Parathyroid adenoma (tissue), 2 donors: Measurements from ENCODE around the gene SPEF2.

Experiments used
- H2AFZ ChIP-seq: fragments of 300-600 bp; sonication (generic); one replicate; pipeline ENCODE4 v1.7.0; 2017; ENCODE audit warnings: antibody characterized with exemption, mild to moderate bottlenecking
- H3K27ac ChIP-seq: fragments of 300-600 bp; sonication (generic); one replicate; pipeline ENCODE4 v1.7.0; 2017
- H3K27me3 ChIP-seq: fragments of 300-600 bp; sonication (generic); one replicate; pipeline ENCODE4 v1.7.0; 2017; ENCODE audit warnings: low read length; ENCODE audit not compliant: control insufficient read depth, insufficient read depth
- H3K36me3 ChIP-seq: fragments of 300-600 bp; sonication (generic); one replicate; pipeline ENCODE4 v1.7.0; 2017; ENCODE audit warnings: low read length; ENCODE audit not compliant: control insufficient read depth, insufficient read depth
- H3K4me1 ChIP-seq: fragments of 300-600 bp; sonication (generic); one replicate; pipeline ENCODE4 v1.7.0; 2017; ENCODE audit warnings: control low read depth
- H3K4me2 ChIP-seq: fragments of 300-600 bp; sonication (generic); one replicate; pipeline ENCODE4 v1.7.0; 2017; ENCODE audit warnings: low read length
- H3K4me3 ChIP-seq: fragments of 300-600 bp; sonication (generic); one replicate; pipeline ENCODE4 v1.7.0; 2017; ENCODE audit warnings: low read depth, low read length
- H3K79me2 ChIP-seq: fragments of 300-600 bp; sonication (generic); one replicate; pipeline ENCODE4 v1.7.0; 2017; ENCODE audit warnings: control low read depth
- H3K9ac ChIP-seq: fragments of 300-600 bp; sonication (generic); one replicate; pipeline ENCODE4 v1.7.0; 2017; ENCODE audit warnings: mild to moderate bottlenecking
- H3K9me3 ChIP-seq: fragments of 300-600 bp; sonication (generic); one replicate; pipeline ENCODE4 v1.7.0; 2017; ENCODE audit warnings: low read length; ENCODE audit not compliant: control insufficient read depth
- TF ChIP-seq, protein P1 (sequence below): fragments of 300-600 bp; sonication (generic); IDR thresholded peaks from one replicate; pipeline ENCODE4 v1.7.0; 2017; ENCODE audit warnings: antibody characterized with exemption, mild to moderate bottlenecking
- donor health status: primary hyperparathyroidism.

The SPEF2 gene

GRCh38 chr5:35799753-35800152 is 182.1 kb downstream of the SPEF2 start:
- no peaks in the 10 kb centered on the region for H3K79me2 ChIP-seq
- no peak overlapping the region for H3K27ac ChIP-seq
- H3K9ac ChIP-seq = no peak overlapping the region
- no peaks in the 10 kb centered on the region for H3K9me3 ChIP-seq
- H3K4me3 ChIP-seq = no peak overlapping the region
- TF ChIP-seq, protein P1, sequence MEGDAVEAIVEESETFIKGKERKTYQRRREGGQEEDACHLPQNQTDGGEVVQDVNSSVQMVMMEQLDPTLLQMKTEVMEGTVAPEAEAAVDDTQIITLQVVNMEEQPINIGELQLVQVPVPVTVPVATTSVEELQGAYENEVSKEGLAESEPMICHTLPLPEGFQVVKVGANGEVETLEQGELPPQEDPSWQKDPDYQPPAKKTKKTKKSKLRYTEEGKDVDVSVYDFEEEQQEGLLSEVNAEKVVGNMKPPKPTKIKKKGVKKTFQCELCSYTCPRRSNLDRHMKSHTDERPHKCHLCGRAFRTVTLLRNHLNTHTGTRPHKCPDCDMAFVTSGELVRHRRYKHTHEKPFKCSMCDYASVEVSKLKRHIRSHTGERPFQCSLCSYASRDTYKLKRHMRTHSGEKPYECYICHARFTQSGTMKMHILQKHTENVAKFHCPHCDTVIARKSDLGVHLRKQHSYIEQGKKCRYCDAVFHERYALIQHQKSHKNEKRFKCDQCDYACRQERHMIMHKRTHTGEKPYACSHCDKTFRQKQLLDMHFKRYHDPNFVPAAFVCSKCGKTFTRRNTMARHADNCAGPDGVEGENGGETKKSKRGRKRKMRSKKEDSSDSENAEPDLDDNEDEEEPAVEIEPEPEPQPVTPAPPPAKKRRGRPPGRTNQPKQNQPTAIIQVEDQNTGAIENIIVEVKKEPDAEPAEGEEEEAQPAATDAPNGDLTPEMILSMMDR = no peak
- H3K4me1 ChIP-seq = no peaks in the 10 kb centered on the region
- no peaks in the 10 kb centered on the region for H3K27me3 ChIP-seq
- H2AFZ ChIP-seq = no peak overlapping the region
- H3K4me2 ChIP-seq = no peak overlapping the region
- no peaks in the 10 kb centered on the region for H3K36me3 ChIP-seq

GRCh38 chr5:35803191-35803651 is 185.6 kb downstream of the SPEF2 start:
- Histone ChIP-seq H3K4me3 (no peak overlapping the region), H2AFZ (peak overlapping the region; percentile 25), H3K9ac (no peak overlapping the region), H3K27ac (no peak overlapping the region), H3K4me2 (no peak overlapping the region), H3K4me1 (no peaks in the 10 kb centered on the region), H3K36me3 (no peaks in the 10 kb centered on the region), H3K27me3 (no peaks in the 10 kb centered on the region), H3K9me3 (no peaks in the 10 kb centered on the region), H3K79me2 (no peaks in the 10 kb centered on the region)
- TF ChIP-seq, protein P1 = no peak

- H3K27ac ChIP-seq = no peak overlapping the region
- no peaks in the 10 kb centered on the region for H3K4me1 ChIP-seq
- TF ChIP-seq, protein P1 = no peak
- H3K9me3 ChIP-seq = no peaks in the 10 kb centered on the region
- H3K79me2 ChIP-seq = no peaks in the 10 kb centered on the region
- no peaks in the 10 kb centered on the region for H3K36me3 ChIP-seq
- no peak overlapping the region for H3K4me2 ChIP-seq
- H3K27me3 ChIP-seq = no peaks in the 10 kb centered on the region
- H3K9ac ChIP-seq = no peak overlapping the region
- H2AFZ ChIP-seq = no peak overlapping the region
- H3K4me3 ChIP-seq = no peak overlapping the region
Measured at GRCh38 chr5:35804201-35804653, 186.6 kb downstream of the SPEF2 start.

GRCh38 chr5:35804841-35805240 is 187.2 kb downstream of the SPEF2 start:
- TF ChIP-seq, protein P1 = no peak
- no peak overlapping the region for H3K4me3 ChIP-seq
- no peak overlapping the region for H2AFZ ChIP-seq
- H3K9ac ChIP-seq = no peak overlapping the region
- H3K4me2 ChIP-seq = no peak overlapping the region
- H3K9me3 ChIP-seq = no peaks in the 10 kb centered on the region
- H3K4me1 ChIP-seq = no peaks in the 10 kb centered on the region
- no peaks in the 10 kb centered on the region for H3K36me3 ChIP-seq
- no peaks in the 10 kb centered on the region for H3K79me2 ChIP-seq
- H3K27me3 ChIP-seq = no peaks in the 10 kb centered on the region
- H3K27ac ChIP-seq = no peak overlapping the region

DNA sequence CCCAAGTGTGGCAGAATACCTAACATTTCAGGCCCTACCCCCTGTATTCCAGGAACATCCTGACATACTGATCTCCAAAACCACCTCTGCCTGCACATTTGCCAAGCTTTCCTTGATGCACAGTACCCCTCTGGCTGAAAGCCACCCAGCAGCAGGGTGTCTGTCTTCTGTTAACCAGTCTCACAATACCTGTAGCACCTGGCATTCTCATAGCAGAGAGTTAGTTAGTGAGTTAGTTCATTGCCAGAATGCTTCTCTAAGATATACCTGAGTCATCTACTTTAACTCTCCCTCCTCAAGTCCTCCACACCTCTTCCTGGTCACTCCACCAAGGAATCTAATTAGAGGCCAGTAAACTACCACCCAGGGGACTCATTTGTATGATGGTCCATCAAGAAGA is 192.9 kb downstream of the SPEF2 start:
- Histone ChIP-seq H3K4me1 (no peaks in the 10 kb centered on the region), H3K27me3 (no peaks in the 10 kb centered on the region), H3K4me2 (no peak overlapping the region), H3K79me2 (no peaks in the 10 kb centered on the region), H3K4me3 (no peak overlapping the region), H3K27ac (no peak overlapping the region), H2AFZ (no peak overlapping the region), H3K9ac (no peak overlapping the region), H3K9me3 (no peaks in the 10 kb centered on the region), H3K36me3 (no peaks in the 10 kb centered on the region)
- TF ChIP-seq, protein P1 = no peak
